ENCODE results near the gene ATP5F1D. TPM values are rescaled to one million over a fixed set of nuclear protein-coding genes. Genes with fewer than 3 reads are reported as not detected.
A peak's percentile ranks its signal among the peaks of the same experiment; 100 is the strongest.

ATP5F1D gene
- total and polyA plus RNA-seq, 2 of the 13 experiments (the other 11 are each of a cell fraction or from before 2014, with no cell fraction given) = 39.4 to 78.7 TPM

GRCh38 chr19:1268226-1269064 lies 26.9 kb downstream of the ATP5F1D start:
- CTCF ChIA-PET (ENCODE audit: low intra/inter-chr PET ratio, low total read pairs) = interaction anchor here (1.2 to 3.8 kb wide), 2 partner anchors 16 to 25 kb away, joined by 4 to 60 read pairs; no protein-coding TSS in a partner anchor
- Histone ChIP-seq H3K36me3 (replicated peaks in 1 of 2; ENCODE audit: control insufficient read depth in 1 of 2, insufficient read depth in 2 of 2, low read length in 2 of 2) (peaks cover 13 to 30% of the 10 kb centered on the region in 2 experiments), H3K9me3 (ENCODE audit: low read length) (no peaks in the 10 kb centered on the region), H4K20me1 (ENCODE audit: insufficient read depth, low read length) (peaks cover 31% of the 10 kb centered on the region), H3K4me3 (replicated peaks in 1 of 3; ENCODE audit: insufficient read depth in 1 of 3, low read depth in 2 of 3, low read length in 3 of 3) (peak overlapping the region in 2 of 3 experiments; percentile 40 to 53; a peak in 4 of 6 replicates), H2AFZ (ENCODE audit: low read length) (no peak overlapping the region), H3K27me3 (ENCODE audit: control insufficient read depth in 1 of 2, insufficient read depth in 2 of 2, low read length in 2 of 2) (no peaks in the 10 kb centered on the region), H3K4me1 (ENCODE audit: insufficient read depth, low read length) (peaks cover 76% of the 10 kb centered on the region), H3K27ac (ENCODE audit: extremely low read length, insufficient read depth, low read length) (no peak overlapping the region), H3K79me2 (ENCODE audit: insufficient read depth, low read length) (peaks cover 33% of the 10 kb centered on the region), H3K4me2 (ENCODE audit: low read depth, low read length) (peak overlapping the region; percentile 66), H3K9ac (ENCODE audit: insufficient read depth, low read depth, low read length) (no peak overlapping the region)
- WGBS (ENCODE audit: low lambda C conversion rate) = 74% methylated on average over 36 of the region's 40 CpGs
- no TSS peak for BruUV-seq (replicated peaks)
- in situ Hi-C loops (cut with HindIII; ENCODE audit: extremely low pct_ligation_motif_present, low pct_unique_long_range_greater_than_20kb) = no loop called here
- no peak for DNase-seq (ENCODE audit: low spot score)
- no peak for FAIRE-seq
- ATAC-seq = no peak
- intact Hi-C loops (cut with micrococcal nuclease; ENCODE audit: unreplicated experiment) = loop anchor here (1.0 kb wide), 1 partner anchor 24 kb away; no protein-coding TSS in a partner anchor
- POLR2A ChIA-PET = interaction anchor here (0.5 to 11.5 kb wide), 53 partner anchors 11 to 408 kb away, joined by 3 to 668 read pairs (median 5); partner anchors contain the start of genes ARHGAP45, ATP5F1D, CBARP and CNN2
- TF ChIP-seq GPN1 (CRISPR knock-in tag; IDR thresholded peaks at IDR 0.05; ENCODE audit: borderline replicate concordance) (no peak), ZNF20 (CRISPR knock-in tag; IDR thresholded peaks at IDR 0.05) (no peak), ZBTB10 (CRISPR knock-in tag; IDR thresholded peaks at IDR 0.05; ENCODE audit: borderline replicate concordance) (peak; percentile 31; the same call in 1 of the 2 replicates), HOMEZ (CRISPR knock-in tag; IDR thresholded peaks at IDR 0.05; ENCODE audit: low read depth) (no peak), JUNB (CRISPR knock-in tag; IDR thresholded peaks at IDR 0.05; ENCODE audit: borderline replicate concordance) (no peak), SMYD3 (CRISPR knock-in tag; IDR thresholded peaks at IDR 0.05) (no peak), ZNF713 (CRISPR knock-in tag; IDR thresholded peaks at IDR 0.05) (no peak), ZBTB7B (CRISPR knock-in tag; IDR thresholded peaks at IDR 0.05) (peak; percentile 25; the same call in 1 of the 2 replicates)
- TF ChIP-seq, protein P1, sequence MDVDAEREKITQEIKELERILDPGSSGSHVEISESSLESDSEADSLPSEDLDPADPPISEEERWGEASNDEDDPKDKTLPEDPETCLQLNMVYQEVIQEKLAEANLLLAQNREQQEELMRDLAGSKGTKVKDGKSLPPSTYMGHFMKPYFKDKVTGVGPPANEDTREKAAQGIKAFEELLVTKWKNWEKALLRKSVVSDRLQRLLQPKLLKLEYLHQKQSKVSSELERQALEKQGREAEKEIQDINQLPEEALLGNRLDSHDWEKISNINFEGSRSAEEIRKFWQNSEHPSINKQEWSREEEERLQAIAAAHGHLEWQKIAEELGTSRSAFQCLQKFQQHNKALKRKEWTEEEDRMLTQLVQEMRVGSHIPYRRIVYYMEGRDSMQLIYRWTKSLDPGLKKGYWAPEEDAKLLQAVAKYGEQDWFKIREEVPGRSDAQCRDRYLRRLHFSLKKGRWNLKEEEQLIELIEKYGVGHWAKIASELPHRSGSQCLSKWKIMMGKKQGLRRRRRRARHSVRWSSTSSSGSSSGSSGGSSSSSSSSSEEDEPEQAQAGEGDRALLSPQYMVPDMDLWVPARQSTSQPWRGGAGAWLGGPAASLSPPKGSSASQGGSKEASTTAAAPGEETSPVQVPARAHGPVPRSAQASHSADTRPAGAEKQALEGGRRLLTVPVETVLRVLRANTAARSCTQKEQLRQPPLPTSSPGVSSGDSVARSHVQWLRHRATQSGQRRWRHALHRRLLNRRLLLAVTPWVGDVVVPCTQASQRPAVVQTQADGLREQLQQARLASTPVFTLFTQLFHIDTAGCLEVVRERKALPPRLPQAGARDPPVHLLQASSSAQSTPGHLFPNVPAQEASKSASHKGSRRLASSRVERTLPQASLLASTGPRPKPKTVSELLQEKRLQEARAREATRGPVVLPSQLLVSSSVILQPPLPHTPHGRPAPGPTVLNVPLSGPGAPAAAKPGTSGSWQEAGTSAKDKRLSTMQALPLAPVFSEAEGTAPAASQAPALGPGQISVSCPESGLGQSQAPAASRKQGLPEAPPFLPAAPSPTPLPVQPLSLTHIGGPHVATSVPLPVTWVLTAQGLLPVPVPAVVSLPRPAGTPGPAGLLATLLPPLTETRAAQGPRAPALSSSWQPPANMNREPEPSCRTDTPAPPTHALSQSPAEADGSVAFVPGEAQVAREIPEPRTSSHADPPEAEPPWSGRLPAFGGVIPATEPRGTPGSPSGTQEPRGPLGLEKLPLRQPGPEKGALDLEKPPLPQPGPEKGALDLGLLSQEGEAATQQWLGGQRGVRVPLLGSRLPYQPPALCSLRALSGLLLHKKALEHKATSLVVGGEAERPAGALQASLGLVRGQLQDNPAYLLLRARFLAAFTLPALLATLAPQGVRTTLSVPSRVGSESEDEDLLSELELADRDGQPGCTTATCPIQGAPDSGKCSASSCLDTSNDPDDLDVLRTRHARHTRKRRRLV (CRISPR knock-in tag; IDR thresholded peaks at IDR 0.05) = 0 out of 2 replicates have a peak, but pooled peaks have one; percentile 50
- TF ChIP-seq, protein P2, sequence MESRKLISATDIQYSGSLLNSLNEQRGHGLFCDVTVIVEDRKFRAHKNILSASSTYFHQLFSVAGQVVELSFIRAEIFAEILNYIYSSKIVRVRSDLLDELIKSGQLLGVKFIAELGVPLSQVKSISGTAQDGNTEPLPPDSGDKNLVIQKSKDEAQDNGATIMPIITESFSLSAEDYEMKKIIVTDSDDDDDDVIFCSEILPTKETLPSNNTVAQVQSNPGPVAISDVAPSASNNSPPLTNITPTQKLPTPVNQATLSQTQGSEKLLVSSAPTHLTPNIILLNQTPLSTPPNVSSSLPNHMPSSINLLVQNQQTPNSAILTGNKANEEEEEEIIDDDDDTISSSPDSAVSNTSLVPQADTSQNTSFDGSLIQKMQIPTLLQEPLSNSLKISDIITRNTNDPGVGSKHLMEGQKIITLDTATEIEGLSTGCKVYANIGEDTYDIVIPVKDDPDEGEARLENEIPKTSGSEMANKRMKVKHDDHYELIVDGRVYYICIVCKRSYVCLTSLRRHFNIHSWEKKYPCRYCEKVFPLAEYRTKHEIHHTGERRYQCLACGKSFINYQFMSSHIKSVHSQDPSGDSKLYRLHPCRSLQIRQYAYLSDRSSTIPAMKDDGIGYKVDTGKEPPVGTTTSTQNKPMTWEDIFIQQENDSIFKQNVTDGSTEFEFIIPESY (CRISPR knock-in tag; IDR thresholded peaks at IDR 0.05) = 0 out of 2 replicates have a peak, but pooled peaks have one; percentile 14

Measured in HepG2 (cell line).